ENCODE results near the gene CER1.

GRCh38 chr9:14690948-14691730 is 31.4 kb downstream of the CER1 start:
- TF ChIP-seq CTCF (conservative IDR thresholded peaks at IDR 0.05; ENCODE audit: low read depth, low read length) = no peak
- TF ChIP-seq EZH2phosphoT487 (IDR thresholded peaks at IDR 0.05; ENCODE audit: borderline replicate concordance, low read length) = no peak
- no peak for TF ChIP-seq EZH2 (IDR thresholded peaks at IDR 0.05; ENCODE audit: low read length, unreplicated experiment)
